WTC11 (cell line): ENCODE results near the gene AMBP.

Experiments
- FOXP1 ChIP-seq: sonication (generic); formaldehyde crosslinking; IDR thresholded peaks from 2 replicates; pipeline ENCODE4 v1.8.0; 2022; ENCODE audit warnings: missing genetic modification reagents, mild to moderate bottlenecking, moderate library complexity, borderline replicate concordance
- MXD4 ChIP-seq: fragments of 250-450 bp; sonication (Bioruptor Pico); IDR thresholded peaks from 2 replicates; pipeline ENCODE4 v1.8.0; 2021; ENCODE audit warnings: mild to moderate bottlenecking, moderate library complexity, borderline replicate concordance
- NFE2L1 ChIP-seq: sonication (generic); formaldehyde crosslinking; IDR thresholded peaks from 2 replicates; pipeline ENCODE4 v1.8.1; 2023; ENCODE audit warnings: missing genetic modification reagents
- TF ChIP-seq, protein P1 (sequence below): sonication (generic); formaldehyde crosslinking; IDR thresholded peaks from 2 replicates; pipeline ENCODE4 v1.8.0; 2022; ENCODE audit warnings: mild to moderate bottlenecking, missing genetic modification reagents

DNA sequence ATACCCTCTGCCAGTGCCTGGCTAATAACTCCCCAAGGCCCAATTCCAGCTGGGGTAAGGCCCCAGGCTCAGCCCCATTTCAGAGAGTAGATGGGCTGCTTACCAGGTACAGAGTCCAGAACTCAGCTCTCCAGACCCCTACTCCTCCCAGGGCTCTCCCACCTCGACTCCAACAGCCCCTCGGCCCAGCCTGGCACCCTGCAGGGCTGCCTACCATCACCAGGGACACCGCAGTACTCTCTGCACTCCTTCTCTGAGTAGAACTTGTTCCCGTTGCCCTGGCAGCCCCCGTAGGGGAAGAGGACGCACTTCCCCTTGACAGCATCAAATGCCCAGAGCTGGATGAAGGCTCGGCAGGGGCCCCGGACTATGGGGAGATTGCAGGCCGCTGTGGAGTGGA, 17.4 kb downstream of the AMBP start:
- TF ChIP-seq NFE2L1 (CRISPR knock-in tag), result no peak
- no peak for TF ChIP-seq MXD4 (CRISPR knock-in tag)
- TF ChIP-seq, protein P1, sequence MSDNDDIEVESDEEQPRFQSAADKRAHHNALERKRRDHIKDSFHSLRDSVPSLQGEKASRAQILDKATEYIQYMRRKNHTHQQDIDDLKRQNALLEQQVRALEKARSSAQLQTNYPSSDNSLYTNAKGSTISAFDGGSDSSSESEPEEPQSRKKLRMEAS (CRISPR knock-in tag), result no peak
- TF ChIP-seq FOXP1, result no peak
